Prostate gland (tissue), 2 donors: ENCODE results near the gene PPP2R3C. TPM values are rescaled to one million over a fixed set of nuclear protein-coding genes. Genes with fewer than 3 reads are reported as not detected.

Source experiments
- DNase-seq: peaks from one replicate; pipeline ENCODE4 v3.0.0-alpha.2; 2019; ENCODE audit warnings: low spot score
- H3K27ac ChIP-seq, 2 donors: fragments of 200-600 bp; sonication (generic); 2 replicates each; pipeline ENCODE4 v1.5.1; 2017 to 2019
- H3K27me3 ChIP-seq: fragments of 200-600 bp; sonication (generic); replicated peaks from 2 replicates; pipeline ENCODE4 v1.5.1; 2019; ENCODE audit not compliant: insufficient read depth
- H3K36me3 ChIP-seq, 2 donors: fragments of 200-600 bp; sonication (generic); 1 replicate in 1 of 2; 2 replicates in 1 of 2; pipeline versions ENCODE4 v1.5.1 to v1.8.1; 2017 to 2019
- H3K4me1 ChIP-seq: fragments of 200-600 bp; sonication (generic); replicated peaks from 2 replicates; pipeline ENCODE4 v1.5.1; 2019
- H3K4me3 ChIP-seq, 2 donors: fragments of 200-600 bp; sonication (generic); 2 replicates each; pipeline ENCODE4 v1.5.1; 2017 to 2019
- H3K9me3 ChIP-seq: fragments of 200-600 bp; sonication (generic); 2 replicates; pipeline ENCODE4 v1.5.1; 2017
- CTCF ChIP-seq, 4 experiments: fragments of 200-600 bp in 2 of 4; fragments of 450-650 bp in 2 of 4; sonication (generic) in 2 of 4; IDR thresholded peaks; 1 replicate in 3 of 4; 2 replicates in 1 of 4; pipeline ENCODE4 v1.5.1; 2016 to 2019; ENCODE audit warnings: antibody characterized with exemption in 4 of 4, mild to moderate bottlenecking in 2 of 4, moderate library complexity in 2 of 4
- POLR2A ChIP-seq: fragments of 450-650 bp; IDR thresholded peaks from one replicate; pipeline ENCODE4 v1.6.1; 2016; ENCODE audit warnings: antibody characterized with exemption, mild to moderate bottlenecking
- POLR2AphosphoS5 ChIP-seq: sonication (generic); formaldehyde crosslinking; IDR thresholded peaks from one replicate; pipeline ENCODE4 v1.6.1; 2017; ENCODE audit warnings: antibody characterized with exemption
- WGBS: methylation state at CpG from one replicate; pipeline ENCODE4 v1.1.5; 2018; 5-methylcytosine and 5-hydroxymethylcytosine counted together
- intact Hi-C: fragments of 100-400 bp; cut with DNase I; formaldehyde crosslinking; loops from one replicate; pipeline ENCODE4 v1.14.2; 2022
- total RNA-seq, 2 donors: library from RNA; depleted of rRNA; stranded (reverse); fragments of >200 nt; gene quantifications; one replicate each; pipeline ENCODE4 v1.1.0, GENCODE V29; 2016

PPP2R3C gene
- total RNA-seq, 2 donors from 2014 or later, result 16.1 to 20.9 TPM

- Histone ChIP-seq H3K4me3 (peak within 1 kb of the TSS; percentile 74 to 92), H3K4me1 (no peaks in the 10 kb centered on the region), H3K27ac (peak within 1 kb of the TSS; percentile 98 to 100), H3K36me3 (no peaks in the 10 kb centered on the region), H3K27me3 (no peaks in the 10 kb centered on the region), H3K9me3 (no peaks in the 10 kb centered on the region)
- 0% methylated on average over 38 of the region's 77 CpGs for WGBS
- intact Hi-C loops, result loop anchor here (2.0 to 5.0 kb wide), 4 partner anchors 64 to 584 kb away; partner anchors contain the start of genes NFKBIA, PPP2R3C, PRORP and SPTSSA
- peak; percentile 99 for DNase-seq
- TF ChIP-seq POLR2AphosphoS5 (peak; percentile 89), POLR2A (peak; percentile 96), CTCF (IDR thresholded peaks at IDR 0.05) (peak in 2 of 4 experiments; percentile 24 to 53)
Observed at GRCh38 chr14:35046048-35046750, 75.6 kb downstream of the PPP2R3C start, which contains the start of gene FAM177A1. FAM177A1 (plus strand) TSS chr14:35046272; CDS start chr14:35046464, 192 bp downstream.

- 0% methylated on average over 6 of the region's 6 CpGs for WGBS
- Histone ChIP-seq H3K36me3 (no peaks in the 10 kb centered on the region), H3K27ac (peak overlapping the region; percentile 98 to 100), H3K4me1 (no peaks in the 10 kb centered on the region), H3K4me3 (peak overlapping the region; percentile 74 to 92), H3K27me3 (no peaks in the 10 kb centered on the region), H3K9me3 (no peaks in the 10 kb centered on the region)
- TF ChIP-seq POLR2A (no peak), POLR2AphosphoS5 (no peak), CTCF (IDR thresholded peaks at IDR 0.05) (no peak)
- no peak for DNase-seq
- intact Hi-C loops, result loop anchor here (2.0 to 5.0 kb wide), 4 partner anchors 63 to 583 kb away; partner anchors contain the start of genes NFKBIA, PPP2R3C, PRORP and SPTSSA
Observed at GRCh38 chr14:35045798-35046047, 76.1 kb downstream of the PPP2R3C start.

- H3K4me1 ChIP-seq, result no peaks in the 10 kb centered on the region
- no peak for TF ChIP-seq POLR2A
- TF ChIP-seq POLR2AphosphoS5, result no peak
- TF ChIP-seq CTCF (IDR thresholded peaks at IDR 0.05), result no peak
- H3K36me3 ChIP-seq, result no peaks in the 10 kb centered on the region
- WGBS, result 19% methylated on average over 8 of the region's 8 CpGs
- no peaks in the 10 kb centered on the region for H3K27me3 ChIP-seq
- H3K27ac ChIP-seq, result peak overlapping the region; percentile 98 to 100
- no peaks in the 10 kb centered on the region for H3K9me3 ChIP-seq
- intact Hi-C loops, result loop anchor here (5.0 kb wide), 3 partner anchors 63 to 583 kb away; partner anchors contain the start of genes PPP2R3C, PRORP, SPTSSA and SRP54
- DNase-seq, result no peak
- H3K4me3 ChIP-seq, result peak overlapping the region; percentile 74 to 92
Observed at GRCh38 chr14:35044939-35045797, 76.6 kb downstream of the PPP2R3C start.

GRCh38 chr14:35043046-35043445 is 78.7 kb downstream of the PPP2R3C start:
- WGBS, result 98% methylated on average over 2 of the region's 2 CpGs
- DNase-seq, result no peak
- Histone ChIP-seq H3K27ac (no peak overlapping the region), H3K36me3 (no peaks in the 10 kb centered on the region), H3K4me3 (no peak overlapping the region), H3K4me1 (no peaks in the 10 kb centered on the region), H3K9me3 (no peaks in the 10 kb centered on the region), H3K27me3 (no peaks in the 10 kb centered on the region)
- intact Hi-C loops, result no loop called here
- TF ChIP-seq POLR2AphosphoS5 (no peak), CTCF (IDR thresholded peaks at IDR 0.05) (no peak), POLR2A (no peak)
